ENCODE measurements around the gene MAFG. TPM values are rescaled to one million over a fixed set of nuclear protein-coding genes. Genes with fewer than 3 reads are reported as not detected.

Gene MAFG
- total RNA-seq, 2 experiments from 2014 or later, result 22.7 to 33.6 TPM

- Histone ChIP-seq H4K20me1 (ENCODE audit: insufficient read depth, low read length) (no peaks in the 10 kb centered on the region), H3K4me2 (ENCODE audit: low read length) (peak overlapping the region; percentile 73), H3K27ac (ENCODE audit: low read depth, low read length, poor library complexity, severe bottlenecking) (no peak overlapping the region), H3K4me3 (ENCODE audit: low read depth, low read length, poor library complexity, severe bottlenecking) (peak overlapping the region; percentile 68), H3K36me3 (ENCODE audit: insufficient read depth, low read length) (peaks cover 9% of the 10 kb centered on the region; the same call in 1 of the 2 replicates), H3K4me1 (ENCODE audit: insufficient read depth, low read length, poor library complexity, severe bottlenecking) (peaks cover 34% of the 10 kb centered on the region), H3K9me3 (ENCODE audit: low read length) (no peaks in the 10 kb centered on the region), H3K9me2 (ENCODE audit: insufficient read depth, low read length) (no peaks in the 10 kb centered on the region), H3K79me2 (ENCODE audit: insufficient read depth, low read depth, low read length) (peaks cover 35% of the 10 kb centered on the region), H2AFZ (ENCODE audit: low read length) (peak overlapping the region; percentile 18; the same call in 1 of the 2 replicates)
- ChIA-PET CTCF (ENCODE audit: unreplicated experiment) (interaction anchor here (1.0 kb wide), 1 partner anchor 59 kb away, joined by 4 read pairs; no protein-coding TSS in a partner anchor), POLR2A (interaction anchor here (0.7 to 1.7 kb wide), 3 partner anchors 11 to 15 kb away, joined by 3 to 5 read pairs (median 4); partner anchors contain the start of gene SIRT7)
- BruUV-seq (replicated peaks), result no TSS peak
- intact Hi-C loops (cut with micrococcal nuclease; ENCODE audit: unreplicated experiment), result no loop called here
- no peak for TF ChIP-seq EZH2phosphoT487 (IDR thresholded peaks at IDR 0.05; ENCODE audit: borderline replicate concordance, low read depth, low read length)
- TF ChIP-seq, protein P1, sequence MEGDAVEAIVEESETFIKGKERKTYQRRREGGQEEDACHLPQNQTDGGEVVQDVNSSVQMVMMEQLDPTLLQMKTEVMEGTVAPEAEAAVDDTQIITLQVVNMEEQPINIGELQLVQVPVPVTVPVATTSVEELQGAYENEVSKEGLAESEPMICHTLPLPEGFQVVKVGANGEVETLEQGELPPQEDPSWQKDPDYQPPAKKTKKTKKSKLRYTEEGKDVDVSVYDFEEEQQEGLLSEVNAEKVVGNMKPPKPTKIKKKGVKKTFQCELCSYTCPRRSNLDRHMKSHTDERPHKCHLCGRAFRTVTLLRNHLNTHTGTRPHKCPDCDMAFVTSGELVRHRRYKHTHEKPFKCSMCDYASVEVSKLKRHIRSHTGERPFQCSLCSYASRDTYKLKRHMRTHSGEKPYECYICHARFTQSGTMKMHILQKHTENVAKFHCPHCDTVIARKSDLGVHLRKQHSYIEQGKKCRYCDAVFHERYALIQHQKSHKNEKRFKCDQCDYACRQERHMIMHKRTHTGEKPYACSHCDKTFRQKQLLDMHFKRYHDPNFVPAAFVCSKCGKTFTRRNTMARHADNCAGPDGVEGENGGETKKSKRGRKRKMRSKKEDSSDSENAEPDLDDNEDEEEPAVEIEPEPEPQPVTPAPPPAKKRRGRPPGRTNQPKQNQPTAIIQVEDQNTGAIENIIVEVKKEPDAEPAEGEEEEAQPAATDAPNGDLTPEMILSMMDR (conservative IDR thresholded peaks at IDR 0.05; ENCODE audit: low read length), result no peak
- peak; percentile 19 for DNase-seq (ENCODE audit: low spot score)
These were observed 1.2 kb upstream of the MAFG start for GRCh38 chr17:81928544-81929252.

DNA sequence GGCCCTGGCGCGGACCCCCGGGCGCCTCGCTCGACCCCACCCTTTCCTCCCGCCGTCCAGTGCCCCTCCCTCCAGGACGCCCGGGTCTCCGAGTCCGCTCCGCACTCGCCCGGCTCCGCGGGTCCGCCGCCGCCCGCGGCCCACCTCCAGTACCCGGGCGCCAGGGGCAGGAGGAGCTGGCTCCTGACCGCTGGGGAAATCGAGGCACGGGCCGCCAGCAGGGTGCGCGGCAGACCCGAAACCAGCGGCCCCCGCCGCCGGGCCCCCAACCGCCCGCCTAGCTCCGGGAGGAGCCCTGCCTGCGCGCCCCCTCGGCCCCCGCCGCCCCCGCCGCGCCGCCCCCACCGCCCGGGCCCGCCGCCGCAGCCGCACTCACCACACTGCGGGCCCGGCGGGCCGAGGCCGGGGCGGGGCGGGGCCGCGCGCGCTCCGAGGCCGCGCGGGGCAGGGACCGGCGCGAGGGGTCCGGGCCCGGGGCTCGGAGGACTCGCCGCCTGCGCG, 333 bp downstream of the MAFG start:
- BruUV-seq (replicated peaks), result no TSS peak
- POLR2A ChIA-PET, result interaction anchor here (1.1 to 1.7 kb wide), 3 partner anchors 10 to 111 kb away, joined by 3 to 5 read pairs (median 4); partner anchors contain the start of gene DCXR
- no peaks in the 10 kb centered on the region for H4K20me1 ChIP-seq (ENCODE audit: insufficient read depth, low read length)
- peaks cover 7% of the 10 kb centered on the region; the same call in 1 of the 2 replicates for H3K36me3 ChIP-seq (ENCODE audit: insufficient read depth, low read length)
- peaks cover 34% of the 10 kb centered on the region for H3K4me1 ChIP-seq (ENCODE audit: insufficient read depth, low read length, poor library complexity, severe bottlenecking)
- H3K4me2 ChIP-seq (ENCODE audit: low read length), result peak overlapping the region; percentile 85
- H3K9me3 ChIP-seq (ENCODE audit: low read length), result no peaks in the 10 kb centered on the region
- no peaks in the 10 kb centered on the region for H3K9me2 ChIP-seq (ENCODE audit: insufficient read depth, low read length)
- H3K4me3 ChIP-seq (ENCODE audit: low read depth, low read length, poor library complexity, severe bottlenecking), result peak overlapping the region; percentile 80
- peak; percentile 18 for DNase-seq (ENCODE audit: low spot score)
- H3K79me2 ChIP-seq (ENCODE audit: insufficient read depth, low read depth, low read length), result peaks cover 37% of the 10 kb centered on the region
- CTCF ChIA-PET (ENCODE audit: unreplicated experiment), result interaction anchor here (0.6 kb wide), 1 partner anchor 224 kb away, joined by 4 read pairs; the partner anchor contains the start of gene MRPL12
- H3K27ac ChIP-seq (ENCODE audit: low read depth, low read length, poor library complexity, severe bottlenecking), result peak overlapping the region; percentile 60
- peak overlapping the region; percentile 0; the same call in 1 of the 2 replicates for H2AFZ ChIP-seq (ENCODE audit: low read length)
- intact Hi-C loops (cut with micrococcal nuclease; ENCODE audit: unreplicated experiment), result loop anchor here (2.0 kb wide), 2 partner anchors 56 to 214 kb away; partner anchors contain the start of genes ARHGDIA and SLC25A10
- TF ChIP-seq, protein P1 (conservative IDR thresholded peaks at IDR 0.05; ENCODE audit: low read length), result no peak
- no peak for TF ChIP-seq EZH2phosphoT487 (IDR thresholded peaks at IDR 0.05; ENCODE audit: borderline replicate concordance, low read depth, low read length)

Data from OCI-LY7 (cell line).